Choroid plexus epithelial cell (primary cell): ENCODE measurements around the gene TCAIM.
A peak's percentile ranks its signal among the peaks of the same experiment; 100 is the strongest.
"Not testable (repeated sequence)": the region's sequence is repeated elsewhere in the genome, so short reads cannot be mapped to it uniquely, and the experiment has no call there.

Experiments
- DNase-seq: peaks from one replicate; pipeline ENCODE4 v3.0.0-alpha.2; 2010; ENCODE audit warnings: low read depth
- H3K4me3 ChIP-seq: 2 replicates; pipeline ENCODE4 v1.5.1; 2011; ENCODE audit warnings: low read depth, mild to moderate bottlenecking, control low read depth, low read length, moderate library complexity
- TF ChIP-seq, protein P1 (sequence below): conservative IDR thresholded peaks from 2 replicates; pipeline ENCODE4 v1.5.1; 2011; ENCODE audit warnings: low read depth, mild to moderate bottlenecking, control low read depth, inconsistent platforms, low read length, moderate library complexity

The TCAIM gene

DNA sequence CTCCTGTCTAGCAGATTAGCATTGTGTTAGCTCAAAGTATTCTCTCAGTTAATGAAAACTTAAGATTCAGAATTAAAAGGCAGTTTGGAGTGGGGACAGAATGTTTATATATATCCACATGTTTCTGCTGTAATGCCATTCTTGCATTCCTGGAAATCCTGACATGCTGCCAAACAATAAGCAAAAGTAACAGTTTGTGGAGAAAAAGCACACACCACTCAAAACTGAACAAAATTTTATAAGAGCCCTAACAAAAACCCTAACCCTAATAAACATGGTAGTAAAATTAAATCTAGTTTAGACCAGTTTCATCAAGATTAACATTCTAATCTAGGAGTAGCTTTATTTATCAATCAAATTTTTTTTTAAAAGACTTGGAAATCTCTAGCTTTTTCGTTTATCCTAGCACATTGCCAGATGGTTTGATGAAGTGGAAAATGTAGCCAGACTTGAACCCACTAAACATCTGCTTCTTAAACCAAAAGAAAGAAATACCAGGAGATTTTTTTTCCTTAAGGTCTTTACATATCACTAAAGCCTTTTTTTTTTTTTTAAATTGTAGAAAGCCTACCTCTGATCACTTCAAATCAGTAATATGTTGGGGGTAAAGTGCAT lies 3.7 kb downstream of the TCAIM start:
- DNase-seq: peak; percentile 90
- TF ChIP-seq, protein P1, sequence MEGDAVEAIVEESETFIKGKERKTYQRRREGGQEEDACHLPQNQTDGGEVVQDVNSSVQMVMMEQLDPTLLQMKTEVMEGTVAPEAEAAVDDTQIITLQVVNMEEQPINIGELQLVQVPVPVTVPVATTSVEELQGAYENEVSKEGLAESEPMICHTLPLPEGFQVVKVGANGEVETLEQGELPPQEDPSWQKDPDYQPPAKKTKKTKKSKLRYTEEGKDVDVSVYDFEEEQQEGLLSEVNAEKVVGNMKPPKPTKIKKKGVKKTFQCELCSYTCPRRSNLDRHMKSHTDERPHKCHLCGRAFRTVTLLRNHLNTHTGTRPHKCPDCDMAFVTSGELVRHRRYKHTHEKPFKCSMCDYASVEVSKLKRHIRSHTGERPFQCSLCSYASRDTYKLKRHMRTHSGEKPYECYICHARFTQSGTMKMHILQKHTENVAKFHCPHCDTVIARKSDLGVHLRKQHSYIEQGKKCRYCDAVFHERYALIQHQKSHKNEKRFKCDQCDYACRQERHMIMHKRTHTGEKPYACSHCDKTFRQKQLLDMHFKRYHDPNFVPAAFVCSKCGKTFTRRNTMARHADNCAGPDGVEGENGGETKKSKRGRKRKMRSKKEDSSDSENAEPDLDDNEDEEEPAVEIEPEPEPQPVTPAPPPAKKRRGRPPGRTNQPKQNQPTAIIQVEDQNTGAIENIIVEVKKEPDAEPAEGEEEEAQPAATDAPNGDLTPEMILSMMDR: no peak
- H3K4me3 ChIP-seq: no peak overlapping the region

DNA sequence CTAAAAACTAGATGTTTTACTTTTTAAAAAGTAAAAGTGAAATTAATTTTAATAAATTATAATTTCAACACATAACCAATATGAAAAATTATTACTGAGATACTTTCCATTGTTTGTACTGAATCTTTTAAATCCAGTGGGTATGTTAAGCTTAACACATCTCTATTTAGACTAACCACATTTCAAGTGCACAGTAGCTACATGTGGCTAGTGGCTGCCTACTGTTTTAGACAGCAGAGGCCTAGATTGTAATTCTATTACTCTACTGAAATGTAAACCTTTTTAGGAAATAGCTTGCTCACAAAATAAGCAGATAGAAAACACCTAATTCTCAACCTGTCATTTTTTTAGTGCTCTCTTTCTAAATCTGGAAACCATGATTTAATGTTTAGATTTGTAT lies 4.9 kb downstream of the TCAIM start:
- DNase-seq: no peak
- TF ChIP-seq, protein P1: no peak
- H3K4me3 ChIP-seq: no peak overlapping the region

DNA sequence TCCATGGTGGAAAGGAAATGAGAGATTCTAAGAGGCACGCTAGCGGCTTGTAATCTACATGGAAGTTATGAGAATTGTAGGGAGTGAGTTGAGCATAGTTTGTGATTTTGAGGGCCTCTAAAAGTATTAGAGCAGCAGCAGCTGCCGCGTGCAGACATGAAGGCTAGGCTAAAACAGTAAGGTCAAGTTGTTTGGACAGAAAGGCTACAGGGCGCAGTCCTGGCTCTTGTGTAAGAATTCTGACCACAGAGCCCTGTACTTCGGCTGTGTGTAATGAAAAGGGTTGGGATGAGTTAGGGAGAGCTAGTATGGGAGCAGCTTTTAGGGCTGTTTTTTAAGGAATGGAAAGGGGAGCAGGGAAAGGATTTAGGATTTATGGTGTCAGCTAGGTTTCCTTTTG lies 8.0 kb downstream of the TCAIM start:
- not testable (repeated sequence) for H3K4me3 ChIP-seq
- peak; percentile 46 for DNase-seq

DNA sequence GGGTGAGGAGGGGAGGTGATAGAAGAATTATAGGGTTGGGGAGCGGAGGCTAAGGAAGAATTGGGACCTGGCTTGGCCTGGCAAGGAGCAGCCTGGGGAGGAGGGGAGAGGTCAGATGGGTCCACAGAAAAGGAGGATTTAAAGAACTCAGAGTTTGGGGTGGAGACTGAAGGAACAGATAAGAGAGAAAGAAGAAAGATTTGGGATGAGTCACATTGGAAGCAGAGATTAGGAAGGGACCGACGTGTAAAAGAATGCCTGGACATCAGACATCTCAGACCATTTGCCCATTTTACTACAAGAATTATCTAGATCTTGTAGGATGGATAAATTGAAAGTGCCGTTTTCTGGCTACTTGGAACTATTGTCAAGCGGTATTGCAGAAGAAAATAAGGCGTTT lies 10.4 kb downstream of the TCAIM start:
- TF ChIP-seq, protein P1: no peak
- H3K4me3 ChIP-seq: no peak overlapping the region
- DNase-seq: no peak

DNA sequence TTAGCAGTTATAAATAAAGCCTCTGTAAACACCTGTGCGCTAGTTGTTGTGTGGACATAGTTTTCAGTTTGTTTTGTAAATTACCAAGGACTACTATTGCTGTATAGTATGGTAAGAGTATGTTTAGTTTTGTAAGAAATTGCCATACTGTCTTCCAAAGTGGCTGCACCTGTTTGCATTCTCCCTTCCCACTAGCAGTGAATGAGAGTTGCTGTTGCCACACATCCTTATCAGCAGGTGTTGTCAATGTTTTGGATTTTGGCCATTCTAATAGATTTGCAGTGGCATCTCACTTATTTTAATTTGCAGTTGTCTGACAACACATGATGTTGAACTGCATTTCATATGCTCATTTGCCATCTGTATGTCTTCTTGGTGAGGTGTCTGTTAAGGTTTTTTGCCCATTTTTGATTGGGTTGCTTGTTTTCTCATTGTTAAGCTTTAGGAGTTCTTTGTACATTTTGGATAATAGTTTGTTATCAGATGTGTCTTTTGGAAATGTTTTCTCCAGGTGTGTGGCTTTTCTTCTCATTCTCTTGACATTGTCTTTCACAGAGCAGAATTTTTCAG lies 14.9 kb downstream of the TCAIM start:
- DNase-seq: no peak
- TF ChIP-seq, protein P1: no peak
- H3K4me3 ChIP-seq: no peak overlapping the region

DNA sequence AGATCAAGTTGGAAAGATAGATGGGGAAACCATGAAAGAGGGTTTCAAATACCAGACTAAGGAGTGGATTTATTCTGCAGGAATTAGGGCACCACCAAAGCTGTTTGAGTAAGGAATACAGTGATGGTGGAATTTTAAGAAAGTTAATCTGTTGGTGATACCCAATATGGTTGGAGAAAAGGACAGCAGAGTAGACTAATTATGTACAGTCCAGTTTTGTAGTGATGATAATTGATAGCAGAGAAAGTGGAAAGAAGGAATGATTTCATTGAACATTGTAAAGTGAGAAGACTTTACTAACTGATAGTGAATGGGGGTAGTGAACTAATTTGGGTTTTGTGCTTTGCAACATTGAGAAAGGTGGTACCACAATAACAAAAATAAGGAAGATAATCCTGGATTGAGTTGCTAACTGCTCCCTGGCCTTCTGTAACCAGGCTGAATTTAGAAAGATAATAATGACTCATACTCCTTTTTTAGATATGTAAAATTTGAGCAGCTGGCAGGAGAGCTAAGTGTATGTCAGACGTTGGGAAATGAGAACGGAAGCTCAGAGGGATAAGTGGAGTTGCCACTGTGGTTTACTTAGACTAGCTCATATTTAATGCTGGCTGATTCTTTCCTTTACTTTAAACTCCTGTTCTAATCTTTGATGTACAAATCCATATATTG lies 16.9 kb downstream of the TCAIM start:
- no peak overlapping the region for H3K4me3 ChIP-seq
- TF ChIP-seq, protein P1: no peak
- peak; percentile 93 for DNase-seq

DNA sequence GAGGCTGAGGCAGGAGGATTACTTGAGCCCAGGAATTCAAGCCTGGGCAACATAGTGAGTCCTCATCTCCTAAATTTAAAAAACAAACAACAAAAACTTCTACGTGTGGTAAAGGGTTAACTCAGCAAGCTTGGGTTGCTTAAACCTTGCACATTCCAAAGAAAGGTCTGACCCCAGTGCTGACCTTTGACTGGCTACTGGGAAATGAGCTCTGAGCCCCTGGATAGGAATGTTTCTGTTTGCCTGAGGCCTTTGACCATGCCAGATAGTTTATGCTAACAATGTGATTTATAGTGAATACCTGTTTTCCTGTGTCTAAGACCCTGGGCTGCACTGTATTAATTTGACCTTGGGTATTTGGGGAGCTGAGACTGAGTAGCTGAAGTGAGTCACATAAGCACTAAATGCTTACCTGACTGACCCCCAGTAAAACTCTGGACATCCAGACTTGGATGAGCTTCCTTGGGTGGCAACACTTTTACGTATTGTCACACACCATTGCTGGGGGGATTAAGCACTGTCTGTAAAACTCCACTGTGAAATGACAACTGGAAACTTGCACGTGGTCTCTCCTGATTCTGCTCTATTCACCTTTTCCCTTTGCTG lies 20.7 kb downstream of the TCAIM start:
- TF ChIP-seq, protein P1: no peak
- peak; percentile 21 for DNase-seq
- H3K4me3 ChIP-seq: no peak overlapping the region
